ENCODE results near the gene ECPAS. TPM values are rescaled to one million over a fixed set of nuclear protein-coding genes. Genes with fewer than 3 reads are reported as not detected.

The ECPAS gene
- total RNA-seq (2021) = 79.3 and 123 TPM in 2 replicates
- percentile 96 among the genes with signal in this experiment for Bru-seq, nascent RNA
- BruChase-seq, experiment 1, labeled RNA remaining after a 2-hour chase = percentile 93 among the genes with signal in this experiment
- BruChase-seq, experiment 2, labeled RNA remaining after a 6-hour chase = percentile 91 among the genes with signal in this experiment
- long read RNA-seq, full-length matches to known transcripts = 23 of 67 reads
- long read RNA-seq, partial matches to known transcripts = 12 of 67 reads
- long read RNA-seq, other reads (novel, unspliced or antisense) = 32 of 67 reads

DNA sequence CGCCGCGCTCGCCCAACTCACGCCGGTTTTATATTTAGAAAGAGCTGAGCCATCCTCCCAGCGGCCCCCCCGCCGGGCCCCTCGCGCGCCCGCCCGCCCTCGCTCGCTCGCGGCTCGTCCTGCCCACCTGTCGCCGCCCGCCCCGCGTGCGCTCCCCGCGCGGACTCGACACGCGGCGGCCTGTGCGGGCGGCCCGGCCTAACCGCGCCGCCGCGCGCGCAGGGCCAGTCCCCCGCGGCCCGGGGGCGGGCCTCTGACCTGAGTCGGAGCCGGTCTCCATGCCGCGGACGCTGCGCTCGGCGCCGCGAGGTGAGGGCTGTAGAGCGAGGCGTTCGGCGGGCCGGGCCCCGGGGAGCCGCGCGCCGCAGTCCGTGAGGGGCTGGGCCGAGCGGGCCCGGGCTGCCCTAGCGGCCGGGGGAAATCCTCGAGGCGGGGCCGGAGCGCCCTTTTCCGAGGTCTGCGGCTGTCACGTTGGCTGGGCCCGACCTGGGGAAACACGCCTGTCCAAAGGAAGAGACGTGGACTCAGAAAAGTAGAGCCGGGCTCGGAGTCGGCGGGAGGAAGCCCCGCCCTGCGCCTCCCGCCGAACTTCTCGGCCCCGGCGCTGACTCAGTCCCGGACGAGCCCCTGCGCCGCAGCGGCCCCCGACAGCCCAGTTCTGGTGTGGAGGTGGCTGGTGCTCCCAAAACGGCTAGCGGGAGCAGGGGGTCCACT, at the start of gene ECPAS:
ECPAS (minus strand) TSS at position 526 of the 714 bp plus-strand sequence. CDS start 11,465 bp downstream, outside the sequence.
- CTCF ChIA-PET = no interaction called here
- BruUV-seq (replicated peaks) = no TSS peak

GRCh38 chr9:111533099-111533790, 49.1 kb upstream of the ECPAS start:
- H3K4me1 ChIP-seq (replicated peaks; ENCODE audit: insufficient read depth) = no peaks in the 10 kb centered on the region
- H3K27me3 ChIP-seq (ENCODE audit: insufficient read depth, low read depth) = no peaks in the 10 kb centered on the region
- H3K79me2 ChIP-seq (ENCODE audit: low read depth) = no peaks in the 10 kb centered on the region
- DNase-seq = no peak
- no peak overlapping the region for H3K4me2 ChIP-seq
- no TSS peak for BruUV-seq (replicated peaks)
- no peak overlapping the region for H2AFZ ChIP-seq
- no peaks in the 10 kb centered on the region for H3K9me2 ChIP-seq (ENCODE audit: insufficient read depth)
- intact Hi-C loops (cut with micrococcal nuclease; ENCODE audit: unreplicated experiment) = no loop called here
- no peak overlapping the region for H3K27ac ChIP-seq
- no peaks in the 10 kb centered on the region for H3F3A ChIP-seq (ENCODE audit: insufficient read depth, low read depth)
- no peak overlapping the region for H3K4me3 ChIP-seq
- ChIA-PET CTCF (interaction anchor here (0.6 kb wide), 1 partner anchor 67 kb away, joined by 5 read pairs; no protein-coding TSS in a partner anchor), POLR2A (ENCODE audit: unreplicated experiment) (no interaction called here)
- H3K9me3 ChIP-seq (ENCODE audit: insufficient read depth, low read depth) = peaks cover 39% of the 10 kb centered on the region
- no peaks in the 10 kb centered on the region for H4K20me1 ChIP-seq (ENCODE audit: insufficient read depth)
- no peaks in the 10 kb centered on the region for H3K36me3 ChIP-seq (ENCODE audit: low read depth)
- no peak for TF ChIP-seq EZH2 (IDR thresholded peaks at IDR 0.05; ENCODE audit: low read depth)
- no peak for TF ChIP-seq CTCF (conservative IDR thresholded peaks at IDR 0.05)

More for the DNA sequence above, at the start of gene ECPAS:
- peak within 1 kb of the TSS; percentile 94 for H3K27ac ChIP-seq
- peaks cover 35% of the 10 kb centered on the region for H3F3A ChIP-seq (ENCODE audit: insufficient read depth, low read depth)
- H3K79me2 ChIP-seq (ENCODE audit: low read depth) = peaks cover 55% of the 10 kb centered on the region
- peak; percentile 71 to 83 for DNase-seq
- H2AFZ ChIP-seq = peak within 1 kb of the TSS; percentile 90
- H3K4me3 ChIP-seq = peak within 1 kb of the TSS; percentile 93
- POLR2A ChIA-PET (ENCODE audit: unreplicated experiment) = interaction anchor here (0.6 kb wide), 2 partner anchors 76 to 546 kb away, joined by 3 to 6 read pairs; no protein-coding TSS in a partner anchor
- peak within 1 kb of the TSS; percentile 80 for H3K4me2 ChIP-seq
- intact Hi-C loops (cut with micrococcal nuclease; ENCODE audit: unreplicated experiment) = loop anchor here (5.0 kb wide), 1 partner anchor 178 kb away; the partner anchor contains the start of gene GNG10
- no peak for TF ChIP-seq CTCF (conservative IDR thresholded peaks at IDR 0.05)
- no peak for TF ChIP-seq EZH2 (IDR thresholded peaks at IDR 0.05; ENCODE audit: low read depth)
- H4K20me1 ChIP-seq (ENCODE audit: insufficient read depth) = peaks cover 12% of the 10 kb centered on the region; the same call in 1 of the 2 replicates
- H3K36me3 ChIP-seq (ENCODE audit: low read depth) = no peaks in the 10 kb centered on the region
- no peaks in the 10 kb centered on the region for H3K27me3 ChIP-seq (ENCODE audit: insufficient read depth, low read depth)
- peaks cover 19% of the 10 kb centered on the region for H3K4me1 ChIP-seq (replicated peaks; ENCODE audit: insufficient read depth)
- no peaks in the 10 kb centered on the region for H3K9me2 ChIP-seq (ENCODE audit: insufficient read depth)
- no peaks in the 10 kb centered on the region for H3K9me3 ChIP-seq (ENCODE audit: insufficient read depth, low read depth)

DNA sequence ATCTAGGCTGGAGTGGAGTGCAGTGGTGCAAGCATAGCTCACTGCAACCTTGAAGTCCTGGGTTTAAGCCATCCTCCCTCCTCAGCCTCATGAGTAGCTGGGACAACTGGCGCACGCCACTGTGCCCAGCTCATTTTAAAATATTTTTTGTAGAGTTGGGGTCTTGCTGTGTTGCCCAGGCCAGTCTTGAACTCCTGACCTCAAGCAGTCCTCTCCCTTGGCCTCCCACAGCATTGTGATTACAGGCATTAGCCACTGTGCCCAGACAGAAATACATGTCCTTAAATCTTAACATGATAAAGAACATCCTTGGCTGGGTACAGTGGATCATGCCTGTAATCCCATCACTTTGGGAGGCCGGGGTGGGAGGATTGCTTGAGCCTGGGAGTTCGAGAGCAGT, 47.5 kb upstream of the ECPAS start:
- Histone ChIP-seq H3K9me3 (ENCODE audit: insufficient read depth, low read depth) (peaks cover 27% of the 10 kb centered on the region), H3K9me2 (ENCODE audit: insufficient read depth) (no peaks in the 10 kb centered on the region), H3K4me2 (no peak overlapping the region), H3K27me3 (ENCODE audit: insufficient read depth, low read depth) (no peaks in the 10 kb centered on the region), H4K20me1 (ENCODE audit: insufficient read depth) (no peaks in the 10 kb centered on the region), H2AFZ (no peak overlapping the region), H3K27ac (no peak overlapping the region), H3F3A (ENCODE audit: insufficient read depth, low read depth) (no peaks in the 10 kb centered on the region), H3K4me3 (no peak overlapping the region), H3K36me3 (ENCODE audit: low read depth) (no peaks in the 10 kb centered on the region; the same call in 1 of the 2 replicates), H3K4me1 (replicated peaks; ENCODE audit: insufficient read depth) (no peaks in the 10 kb centered on the region), H3K79me2 (ENCODE audit: low read depth) (no peaks in the 10 kb centered on the region)
- ChIA-PET CTCF (no interaction called here), POLR2A (ENCODE audit: unreplicated experiment) (no interaction called here)
- DNase-seq = no peak
- no TSS peak for BruUV-seq (replicated peaks)
- intact Hi-C loops (cut with micrococcal nuclease; ENCODE audit: unreplicated experiment) = no loop called here
- TF ChIP-seq EZH2 (IDR thresholded peaks at IDR 0.05; ENCODE audit: low read depth) (no peak), CTCF (conservative IDR thresholded peaks at IDR 0.05) (no peak)

Data from PC-9 (cell line).